PC-9 (cell line): ENCODE measurements around the gene RNU5B-1. TPM values are rescaled to one million over a fixed set of nuclear protein-coding genes. Genes with fewer than 3 reads are reported as not detected.

ENCODE experiments used
- Bru-seq: library from RNA; stranded (reverse); fragments of 400-500 nt; gene quantifications from one replicate; lab custom pipeline; 2021; lab: Mats Ljungman, UMichigan
- BruChase-seq, 2 experiments: library from RNA; stranded (reverse); fragments of 400-500 nt; gene quantifications; one replicate each; lab custom pipeline; 2021; lab: Mats Ljungman, UMichigan
- BruUV-seq: library from RNA; stranded (reverse); fragments of 400-500 nt; replicated peaks from 2 replicates; lab custom pipeline; 2021; lab: Mats Ljungman, UMichigan
- CTCF ChIA-PET: fragments of 300-600 bp; sonication (Branson Sonifier 250); formaldehyde crosslinking; loops from one replicate; lab custom pipeline; 2022; ENCODE audit warnings: antibody characterized with exemption; lab: Charles Lee
- POLR2A ChIA-PET: fragments of 300-600 bp; sonication (Branson Sonifier 250); formaldehyde crosslinking; loops from one replicate; lab custom pipeline; 2022; ENCODE audit warnings: antibody characterized with exemption; ENCODE audit not compliant: unreplicated experiment; lab: Charles Lee
- DNase-seq, 2 experiments: peaks; one replicate each; pipeline versions ENCODE4 v3.0.0 to v3.0.0-alpha.2; 2015 to 2022; ENCODE audit warnings: mixed read lengths in 1 of 2
- H2AFZ ChIP-seq: fragments of 200-600 bp; sonication (generic); 2 replicates; pipeline ENCODE4 v1.8.1; 2017; ENCODE audit warnings: antibody characterized with exemption
- H3F3A ChIP-seq: fragments of 200-600 bp; sonication (generic); 2 replicates; pipeline ENCODE4 v1.8.1; 2017; ENCODE audit warnings: antibody characterized with exemption, mild to moderate bottlenecking, low read depth; ENCODE audit not compliant: insufficient read depth
- H3K27ac ChIP-seq: fragments of 200-600 bp; sonication (generic); 2 replicates; pipeline ENCODE4 v1.6.1; 2016; ENCODE audit warnings: mixed run types
- H3K27me3 ChIP-seq: fragments of 200-600 bp; sonication (generic); 2 replicates; pipeline ENCODE4 v1.6.1; 2016; ENCODE audit warnings: low read depth, mixed run types; ENCODE audit not compliant: insufficient read depth
- H3K36me3 ChIP-seq: fragments of 200-600 bp; sonication (generic); 2 replicates; pipeline ENCODE4 v1.6.1; 2016; ENCODE audit warnings: low read depth, mixed run types
- H3K4me1 ChIP-seq: fragments of 200-600 bp; sonication (generic); replicated peaks from 2 replicates; pipeline ENCODE4 v1.6.1; 2016; ENCODE audit warnings: mixed run types; ENCODE audit not compliant: insufficient read depth
- H3K4me2 ChIP-seq: fragments of 200-600 bp; sonication (generic); 2 replicates; pipeline ENCODE4 v1.6.1; 2017; ENCODE audit warnings: mixed run types
- H3K4me3 ChIP-seq: fragments of 200-600 bp; sonication (generic); 2 replicates; pipeline ENCODE4 v1.6.1; 2016; ENCODE audit warnings: mixed run types
- H3K79me2 ChIP-seq: fragments of 200-600 bp; sonication (generic); 2 replicates; pipeline ENCODE4 v1.6.1; 2017; ENCODE audit warnings: low read depth, mixed run types
- H3K9me2 ChIP-seq: fragments of 200-600 bp; sonication (generic); 2 replicates; pipeline ENCODE4 v1.8.1; 2017; ENCODE audit warnings: mild to moderate bottlenecking; ENCODE audit not compliant: insufficient read depth
- H3K9me3 ChIP-seq: fragments of 200-600 bp; sonication (generic); 2 replicates; pipeline ENCODE4 v1.8.1; 2016; ENCODE audit warnings: low read depth; ENCODE audit not compliant: insufficient read depth
- H4K20me1 ChIP-seq: fragments of 200-600 bp; sonication (generic); 2 replicates; pipeline ENCODE4 v1.8.1; 2017; ENCODE audit not compliant: insufficient read depth
- CTCF ChIP-seq: fragments of 200-600 bp; sonication (generic); conservative IDR thresholded peaks from 2 replicates; pipeline ENCODE4 v1.6.1; 2017; ENCODE audit warnings: mixed run types, antibody characterized with exemption, mild to moderate bottlenecking, moderate library complexity
- EZH2 ChIP-seq: fragments of 200-600 bp; sonication (generic); IDR thresholded peaks from 2 replicates; pipeline ENCODE4 v1.8.0; 2017; ENCODE audit warnings: antibody characterized with exemption, low read depth
- intact Hi-C: fragments of 100-400 bp; cut with micrococcal nuclease; formaldehyde crosslinking; loops from one replicate; pipeline ENCODE4 v1.10.0; 2022; ENCODE audit not compliant: unreplicated experiment
- long read RNA-seq: library from polyadenylated mRNA; stranded (forward); transcript quantifications from one replicate; pipeline ENCODE4 v2.0.0, GENCODE V29; 2022
- total RNA-seq: library from RNA; stranded (reverse); gene quantifications from 2 replicates; pipeline ENCODE4 v1.2.3, GENCODE V29; 2021

RNU5B-1 gene
- total RNA-seq, result not detected in 2 replicates
- percentile 91 among the genes with signal in this experiment for Bru-seq, nascent RNA
- percentile 55 among the genes with signal in this experiment for BruChase-seq, experiment 1, labeled RNA remaining after a 2-hour chase
- BruChase-seq, experiment 2, labeled RNA remaining after a 6-hour chase, result percentile 64 among the genes with signal in this experiment
- long read RNA-seq, result 0 reads

DNA sequence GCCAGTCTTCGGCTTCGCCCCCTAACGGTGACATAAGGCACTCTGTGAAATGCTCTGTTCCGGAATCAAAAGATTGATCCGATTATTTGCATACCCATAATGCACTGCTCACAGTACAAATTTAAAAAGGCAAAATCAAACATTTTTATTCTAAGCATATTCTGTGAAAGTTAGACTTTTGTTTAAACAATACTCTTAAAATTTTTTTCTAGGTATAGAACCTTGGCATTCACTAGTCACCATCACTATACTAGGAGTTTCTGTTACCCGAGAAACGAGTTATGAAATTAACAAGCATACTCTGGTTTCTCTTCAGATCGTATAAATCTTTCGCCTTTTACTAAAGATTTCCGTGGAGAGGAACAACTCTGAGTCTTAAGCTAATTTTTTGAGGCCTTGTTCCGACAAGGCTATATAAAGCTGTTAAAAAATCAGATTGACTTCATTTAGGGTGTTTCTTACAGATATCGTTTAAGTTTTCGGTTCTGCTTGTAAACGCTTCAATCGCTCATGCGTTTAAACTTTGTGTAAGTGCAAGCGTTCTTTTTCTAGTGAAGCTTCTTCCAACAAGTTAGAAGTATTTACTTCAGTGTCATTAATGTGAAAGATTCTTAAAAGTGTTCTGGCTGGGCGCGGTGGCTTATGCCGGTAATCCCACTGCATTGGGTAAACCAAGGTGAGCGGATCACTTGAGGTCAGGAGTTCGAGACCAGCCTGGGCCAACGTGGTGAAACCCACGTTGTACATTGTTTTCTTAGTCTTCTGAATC lies at the start of gene RNU5B-1:
RNU5B-1 (plus strand) TSS at position 297 of the 769 bp plus-strand sequence.
- CTCF ChIA-PET, result interaction anchor here (1.5 kb wide), 1 partner anchor 14 kb away, joined by 7 read pairs; no protein-coding TSS in a partner anchor
- Histone ChIP-seq H3K9me3 (no peaks in the 10 kb centered on the region), H3K4me2 (peak within 1 kb of the TSS; percentile 77), H3K79me2 (no peaks in the 10 kb centered on the region), H2AFZ (peak within 1 kb of the TSS; percentile 84), H3F3A (peaks cover 19% of the 10 kb centered on the region; the same call in 1 of the 2 replicates), H3K27ac (peak within 1 kb of the TSS; percentile 95), H3K27me3 (no peaks in the 10 kb centered on the region), H3K36me3 (no peaks in the 10 kb centered on the region), H4K20me1 (no peaks in the 10 kb centered on the region), H3K9me2 (no peaks in the 10 kb centered on the region), H3K4me1 (peaks cover 9% of the 10 kb centered on the region; the same call in 1 of the 2 replicates), H3K4me3 (peak within 1 kb of the TSS; percentile 57)
- POLR2A ChIA-PET, result interaction anchor here (0.5 to 1.7 kb wide), 24 partner anchors 10 to 1196 kb away, joined by 3 to 32 read pairs (median 7); partner anchors contain the start of genes CLPX, PARP16 and SLC51B
- TSS peak; percentile 99 for BruUV-seq
- TF ChIP-seq CTCF (no peak; the same call in 1 of the 2 replicates), EZH2 (no peak)
- DNase-seq, result peak; percentile 85 to 96
- intact Hi-C loops, result loop anchor here (1.0 to 2.0 kb wide), 4 partner anchors 8 to 272 kb away; partner anchors contain the start of genes CLPX and RNU5A-1

- H3K4me1 ChIP-seq, result no peaks in the 10 kb centered on the region
- no peak overlapping the region for H3K4me2 ChIP-seq
- no peaks in the 10 kb centered on the region for H3K27me3 ChIP-seq
- H3K4me3 ChIP-seq, result no peak overlapping the region
- BruUV-seq, result no TSS peak
- no peaks in the 10 kb centered on the region for H3F3A ChIP-seq
- H3K27ac ChIP-seq, result no peak overlapping the region
- DNase-seq, result no peak
- H2AFZ ChIP-seq, result no peak overlapping the region
- no peaks in the 10 kb centered on the region for H3K9me3 ChIP-seq
- H4K20me1 ChIP-seq, result no peaks in the 10 kb centered on the region
- TF ChIP-seq EZH2 (no peak), CTCF (no peak)
- H3K36me3 ChIP-seq, result no peaks in the 10 kb centered on the region
- ChIA-PET POLR2A (no interaction called here), CTCF (interaction anchor here (0.5 kb wide), 1 partner anchor 19 kb away, joined by 8 read pairs; no protein-coding TSS in a partner anchor)
- H3K9me2 ChIP-seq, result no peaks in the 10 kb centered on the region
- intact Hi-C loops, result loop anchor here (10.0 kb wide), 1 partner anchor 50 kb away; no protein-coding TSS in a partner anchor
- H3K79me2 ChIP-seq, result no peaks in the 10 kb centered on the region
Measured at GRCh38 chr15:65254758-65255157, 49.7 kb upstream of the RNU5B-1 start.

GRCh38 chr15:65255486-65256140 lies 48.9 kb upstream of the RNU5B-1 start:
- no peak overlapping the region for H3K4me2 ChIP-seq
- H3K27me3 ChIP-seq, result no peaks in the 10 kb centered on the region
- no peaks in the 10 kb centered on the region for H3F3A ChIP-seq
- H3K9me3 ChIP-seq, result no peaks in the 10 kb centered on the region
- BruUV-seq, result no TSS peak
- no peaks in the 10 kb centered on the region for H3K4me1 ChIP-seq
- H2AFZ ChIP-seq, result no peak overlapping the region
- no peak overlapping the region for H3K27ac ChIP-seq
- TF ChIP-seq CTCF (no peak), EZH2 (no peak)
- DNase-seq, result no peak
- intact Hi-C loops, result loop anchor here (10.0 kb wide), 1 partner anchor 51 kb away; no protein-coding TSS in a partner anchor
- H3K79me2 ChIP-seq, result no peaks in the 10 kb centered on the region
- no peak overlapping the region for H3K4me3 ChIP-seq
- no peaks in the 10 kb centered on the region for H3K36me3 ChIP-seq
- CTCF ChIA-PET, result interaction anchor here (0.5 kb wide), 1 partner anchor 18 kb away, joined by 8 read pairs; no protein-coding TSS in a partner anchor
- POLR2A ChIA-PET, result no interaction called here
- H4K20me1 ChIP-seq, result no peaks in the 10 kb centered on the region
- H3K9me2 ChIP-seq, result no peaks in the 10 kb centered on the region
